Tibial artery (tissue), 4 donors: ENCODE data around the gene POLD1.

ENCODE experiments used
- DNase-seq, 2 donors: peaks; one replicate each; pipeline ENCODE4 v3.0.0-alpha.2; 2019
- H3K27ac ChIP-seq, 2 donors: fragments of 200-600 bp; sonication (generic) in 1 of 2; 1 replicate in 1 of 2; 2 replicates in 1 of 2; pipeline ENCODE4 v1.5.1; 2018 to 2019; ENCODE audit warnings: mild to moderate bottlenecking in 1 of 2
- H3K27me3 ChIP-seq, 2 donors: fragments of 200-600 bp; sonication (generic) in 1 of 2; one replicate each; pipeline versions ENCODE4 v1.5.1 to v1.6.0; 2016 to 2019
- H3K36me3 ChIP-seq, 3 donors: fragments of 200-600 bp; sonication (generic) in 2 of 3; one replicate each; pipeline ENCODE4 v1.5.1; 2016 to 2019; ENCODE audit warnings: mild to moderate bottlenecking in 2 of 3
- H3K4me1 ChIP-seq, 4 donors: fragments of 200-600 bp; sonication (generic) in 2 of 4; 1 replicate in 3 of 4; 2 replicates in 1 of 4; pipeline ENCODE4 v1.5.1; 2016 to 2019
- H3K4me3 ChIP-seq, 2 donors: fragments of 200-600 bp; sonication (generic) in 1 of 2; 1 replicate in 1 of 2; 2 replicates in 1 of 2; pipeline ENCODE4 v1.5.1; 2018 to 2019; ENCODE audit warnings: mild to moderate bottlenecking in 2 of 2
- H3K9me3 ChIP-seq, 3 donors: fragments of 200-600 bp; sonication (generic) in 1 of 3; one replicate each; pipeline ENCODE4 v1.5.1; 2016 to 2019
- intact Hi-C: fragments of 100-400 bp; cut with DNase I; formaldehyde crosslinking; loops from one replicate; pipeline ENCODE4 v1.15.0; 2023; ENCODE audit warnings: low total_unique reads
- TF ChIP-seq, protein P1 (sequence below), 2 experiments: fragments of 200-600 bp in 1 of 2; fragments of 450-650 bp in 1 of 2; IDR thresholded peaks; one replicate each; pipeline ENCODE4 v1.5.1; 2017 to 2019; ENCODE audit warnings: antibody characterized with exemption in 2 of 2, mild to moderate bottlenecking in 1 of 2, moderate library complexity in 1 of 2

POLD1 gene

GRCh38 chr19:50457300-50457699 is 73.2 kb downstream of the POLD1 start:
- intact Hi-C loops: no loop called here
- no peak for DNase-seq
- Histone ChIP-seq H3K36me3 (no peaks in the 10 kb centered on the region), H3K27ac (no peak overlapping the region), H3K9me3 (no peaks in the 10 kb centered on the region), H3K4me1 (no peaks in the 10 kb centered on the region), H3K4me3 (no peak overlapping the region), H3K27me3 (peaks cover 0 to 66% of the 10 kb centered on the region in 2 donors)
- TF ChIP-seq, protein P1, sequence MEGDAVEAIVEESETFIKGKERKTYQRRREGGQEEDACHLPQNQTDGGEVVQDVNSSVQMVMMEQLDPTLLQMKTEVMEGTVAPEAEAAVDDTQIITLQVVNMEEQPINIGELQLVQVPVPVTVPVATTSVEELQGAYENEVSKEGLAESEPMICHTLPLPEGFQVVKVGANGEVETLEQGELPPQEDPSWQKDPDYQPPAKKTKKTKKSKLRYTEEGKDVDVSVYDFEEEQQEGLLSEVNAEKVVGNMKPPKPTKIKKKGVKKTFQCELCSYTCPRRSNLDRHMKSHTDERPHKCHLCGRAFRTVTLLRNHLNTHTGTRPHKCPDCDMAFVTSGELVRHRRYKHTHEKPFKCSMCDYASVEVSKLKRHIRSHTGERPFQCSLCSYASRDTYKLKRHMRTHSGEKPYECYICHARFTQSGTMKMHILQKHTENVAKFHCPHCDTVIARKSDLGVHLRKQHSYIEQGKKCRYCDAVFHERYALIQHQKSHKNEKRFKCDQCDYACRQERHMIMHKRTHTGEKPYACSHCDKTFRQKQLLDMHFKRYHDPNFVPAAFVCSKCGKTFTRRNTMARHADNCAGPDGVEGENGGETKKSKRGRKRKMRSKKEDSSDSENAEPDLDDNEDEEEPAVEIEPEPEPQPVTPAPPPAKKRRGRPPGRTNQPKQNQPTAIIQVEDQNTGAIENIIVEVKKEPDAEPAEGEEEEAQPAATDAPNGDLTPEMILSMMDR (IDR thresholded peaks at IDR 0.05): no peak

DNA sequence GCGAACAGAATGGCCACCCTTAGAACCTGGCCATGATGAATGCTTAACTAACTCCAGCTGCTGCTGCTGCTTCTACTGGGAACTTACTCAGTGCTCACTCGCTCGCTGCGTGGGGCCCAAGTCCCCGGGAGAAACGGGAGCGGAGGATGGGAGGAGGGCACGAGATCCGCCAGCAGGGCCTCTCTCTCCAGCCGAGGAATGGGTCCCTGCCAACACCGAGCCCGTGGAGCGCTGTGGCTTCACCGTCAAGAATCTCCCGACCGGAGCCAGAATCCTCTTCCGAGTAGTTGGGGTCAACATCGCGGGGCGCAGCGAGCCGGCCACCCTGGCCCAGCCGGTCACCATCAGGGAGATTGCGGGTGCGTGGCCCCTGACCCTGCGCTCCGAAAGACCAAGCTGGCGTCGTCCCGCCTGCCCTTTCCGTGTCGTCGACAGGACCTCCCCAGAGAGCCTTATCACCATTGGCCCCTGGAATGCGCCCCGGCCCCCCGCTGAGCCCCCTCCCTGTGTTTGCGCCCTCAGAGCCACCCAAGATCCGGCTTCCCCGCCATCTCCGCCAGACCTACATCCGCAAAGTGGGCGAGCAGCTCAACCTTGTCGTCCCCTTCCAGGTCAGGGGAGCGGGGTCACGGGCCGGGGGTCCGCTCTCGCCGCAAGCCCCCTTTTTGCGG is 74.4 kb downstream of the POLD1 start:
- intact Hi-C loops: no loop called here
- no peaks in the 10 kb centered on the region for H3K36me3 ChIP-seq
- no peak for DNase-seq
- H3K27ac ChIP-seq: no peak overlapping the region
- peaks cover 0 to 71% of the 10 kb centered on the region in 2 donors for H3K27me3 ChIP-seq
- H3K9me3 ChIP-seq: no peaks in the 10 kb centered on the region
- H3K4me1 ChIP-seq: no peaks in the 10 kb centered on the region
- TF ChIP-seq, protein P1 (IDR thresholded peaks at IDR 0.05): no peak
- no peak overlapping the region for H3K4me3 ChIP-seq

DNA sequence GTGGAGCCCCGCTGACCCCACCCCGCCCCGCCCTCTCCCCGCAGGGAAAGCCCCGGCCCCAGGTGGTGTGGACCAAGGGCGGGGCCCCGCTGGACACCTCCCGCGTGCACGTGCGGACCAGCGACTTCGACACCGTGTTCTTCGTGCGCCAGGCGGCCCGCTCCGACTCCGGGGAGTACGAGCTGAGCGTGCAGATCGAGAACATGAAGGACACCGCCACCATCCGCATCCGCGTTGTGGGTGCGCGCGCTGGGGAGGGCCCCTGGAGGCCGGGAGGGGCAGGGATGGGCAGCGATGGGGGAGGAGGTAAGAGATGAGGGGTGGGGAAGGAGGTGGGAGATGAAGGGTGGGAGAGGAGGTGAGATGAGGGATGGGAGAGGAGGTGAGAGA is 74.9 kb downstream of the POLD1 start:
- Histone ChIP-seq H3K9me3 (no peaks in the 10 kb centered on the region), H3K27ac (no peak overlapping the region), H3K4me1 (no peaks in the 10 kb centered on the region), H3K4me3 (no peak overlapping the region), H3K27me3 (peaks cover 0 to 73% of the 10 kb centered on the region in 2 donors), H3K36me3 (no peaks in the 10 kb centered on the region)
- DNase-seq: no peak
- intact Hi-C loops: no loop called here
- TF ChIP-seq, protein P1 (IDR thresholded peaks at IDR 0.05): no peak

DNA sequence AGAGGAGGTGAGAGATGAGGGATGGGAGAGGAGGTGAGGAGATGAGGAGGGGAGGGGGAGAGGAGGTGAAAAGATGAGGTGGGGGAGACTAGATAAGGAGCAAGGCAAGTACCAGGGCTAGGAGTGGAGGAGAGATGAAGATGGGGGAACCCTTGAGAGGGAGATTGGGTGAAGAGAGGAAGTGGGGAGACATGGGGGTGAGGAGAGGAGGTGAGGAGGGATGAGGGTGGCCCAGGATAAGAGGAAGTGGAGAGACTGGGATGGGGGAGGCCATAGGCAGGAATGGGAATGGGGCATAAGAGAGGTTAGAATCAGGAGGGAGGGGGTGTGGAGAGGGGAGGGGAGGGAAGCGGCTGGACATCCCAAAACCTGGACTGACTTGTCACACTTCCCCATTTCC is 75.5 kb downstream of the POLD1 start:
- H3K4me3 ChIP-seq: no peak overlapping the region
- TF ChIP-seq, protein P1 (IDR thresholded peaks at IDR 0.05): no peak
- DNase-seq: no peak
- no peaks in the 10 kb centered on the region for H3K4me1 ChIP-seq
- H3K27ac ChIP-seq: no peak overlapping the region
- no peaks in the 10 kb centered on the region for H3K36me3 ChIP-seq
- peaks cover 0 to 78% of the 10 kb centered on the region in 2 donors for H3K27me3 ChIP-seq
- no peaks in the 10 kb centered on the region for H3K9me3 ChIP-seq
- intact Hi-C loops: no loop called here

DNA sequence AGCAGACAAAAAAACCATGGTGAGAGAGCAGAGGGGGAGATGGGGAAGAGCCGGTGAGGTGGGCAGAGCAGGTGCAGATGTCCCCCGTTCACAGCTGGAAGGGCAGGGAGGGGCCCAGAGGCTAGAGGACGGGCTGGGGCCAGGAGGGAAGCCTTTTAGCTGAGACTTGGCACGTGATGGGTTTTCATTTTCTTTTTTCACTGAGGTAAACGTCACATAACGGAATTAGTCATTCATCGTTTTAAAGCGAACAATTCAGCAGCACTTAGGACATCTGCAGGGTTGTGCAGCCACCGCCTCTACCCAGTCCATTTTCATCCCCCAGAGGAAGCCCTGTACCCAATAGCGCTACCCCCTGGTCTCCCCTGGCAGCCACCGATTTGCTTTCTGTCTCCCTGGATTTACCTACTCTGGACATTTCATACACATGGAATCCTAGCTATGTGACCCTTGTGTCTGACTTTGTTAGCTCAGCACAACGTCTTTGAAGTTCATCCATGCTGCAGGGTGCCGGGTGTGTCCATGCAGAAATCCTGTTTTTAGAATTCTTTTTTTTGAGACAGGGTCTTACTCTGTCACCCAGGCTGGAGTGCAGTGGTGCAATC is 76.1 kb downstream of the POLD1 start:
- Histone ChIP-seq H3K36me3 (no peaks in the 10 kb centered on the region), H3K4me1 (no peaks in the 10 kb centered on the region), H3K27ac (no peak overlapping the region), H3K9me3 (no peaks in the 10 kb centered on the region), H3K27me3 (peaks cover 0 to 82% of the 10 kb centered on the region in 2 donors), H3K4me3 (no peak overlapping the region)
- intact Hi-C loops: no loop called here
- DNase-seq: no peak
- TF ChIP-seq, protein P1 (IDR thresholded peaks at IDR 0.05): no peak
